DOHH2 (cell line): ENCODE measurements around the gene HS2ST1.

Experiments used
- EZH2phosphoT487 ChIP-seq: fragments of 200-600 bp; sonication (generic); IDR thresholded peaks from 2 replicates; pipeline ENCODE4 v1.6.1; 2017; ENCODE audit warnings: borderline replicate concordance, mild to moderate bottlenecking, antibody characterized with exemption, low read length, moderate library complexity, mixed read lengths
- TF ChIP-seq, protein P1 (sequence below): fragments of 200-600 bp; sonication (generic); IDR thresholded peaks from one replicate; pipeline ENCODE4 v1.5.1; 2014; ENCODE audit warnings: antibody characterized with exemption, mild to moderate bottlenecking, low read depth, low read length; ENCODE audit not compliant: poor library complexity, severe bottlenecking

DNA sequence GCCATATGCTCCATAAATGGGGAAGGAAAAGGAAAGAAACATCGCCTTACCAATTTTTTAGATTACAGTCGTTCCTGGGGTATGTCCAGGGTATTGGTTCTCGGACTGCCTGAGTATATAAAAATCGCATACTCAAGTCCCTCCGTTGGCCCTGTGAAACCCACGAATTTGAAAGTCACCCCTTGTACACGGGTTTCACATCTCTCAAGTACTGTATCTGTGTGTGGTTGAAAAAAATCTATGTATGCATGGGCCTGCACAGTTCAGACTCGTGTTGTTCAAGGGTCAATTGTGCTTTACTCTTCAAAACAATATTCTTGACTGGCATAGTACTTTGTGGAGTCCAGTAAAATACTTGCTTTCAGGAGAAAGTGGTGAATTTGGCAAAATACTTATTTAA lies 171.7 kb downstream of the HS2ST1 start:
- TF ChIP-seq, protein P1, sequence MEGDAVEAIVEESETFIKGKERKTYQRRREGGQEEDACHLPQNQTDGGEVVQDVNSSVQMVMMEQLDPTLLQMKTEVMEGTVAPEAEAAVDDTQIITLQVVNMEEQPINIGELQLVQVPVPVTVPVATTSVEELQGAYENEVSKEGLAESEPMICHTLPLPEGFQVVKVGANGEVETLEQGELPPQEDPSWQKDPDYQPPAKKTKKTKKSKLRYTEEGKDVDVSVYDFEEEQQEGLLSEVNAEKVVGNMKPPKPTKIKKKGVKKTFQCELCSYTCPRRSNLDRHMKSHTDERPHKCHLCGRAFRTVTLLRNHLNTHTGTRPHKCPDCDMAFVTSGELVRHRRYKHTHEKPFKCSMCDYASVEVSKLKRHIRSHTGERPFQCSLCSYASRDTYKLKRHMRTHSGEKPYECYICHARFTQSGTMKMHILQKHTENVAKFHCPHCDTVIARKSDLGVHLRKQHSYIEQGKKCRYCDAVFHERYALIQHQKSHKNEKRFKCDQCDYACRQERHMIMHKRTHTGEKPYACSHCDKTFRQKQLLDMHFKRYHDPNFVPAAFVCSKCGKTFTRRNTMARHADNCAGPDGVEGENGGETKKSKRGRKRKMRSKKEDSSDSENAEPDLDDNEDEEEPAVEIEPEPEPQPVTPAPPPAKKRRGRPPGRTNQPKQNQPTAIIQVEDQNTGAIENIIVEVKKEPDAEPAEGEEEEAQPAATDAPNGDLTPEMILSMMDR, result no peak
- TF ChIP-seq EZH2phosphoT487, result no peak
